H1 (cell line): ENCODE measurements around the gene REL. TPM values are rescaled to one million over a fixed set of nuclear protein-coding genes. Genes with fewer than 3 reads are reported as not detected.

Experiments
- EGR1 ChIP-seq: IDR thresholded peaks from 2 replicates; pipeline ENCODE4 v1.6.1; 2011; ENCODE audit warnings: low read depth, low read length, borderline replicate concordance
- NRF1 ChIP-seq: IDR thresholded peaks from 2 replicates; pipeline ENCODE4 v1.6.1; 2011; ENCODE audit warnings: mild to moderate bottlenecking, low read depth, low read length, improper control_type of control experiment
- PHF8 ChIP-seq: fragments of 200-600 bp; sonication (generic); conservative IDR thresholded peaks from 2 replicates; pipeline ENCODE4 v1.7.1; 2012; ENCODE audit warnings: low read depth, mild to moderate bottlenecking, inconsistent platforms, low read length, moderate library complexity
- SIX5 ChIP-seq: IDR thresholded peaks from 2 replicates; pipeline ENCODE4 v1.6.1; 2011; ENCODE audit warnings: mild to moderate bottlenecking, low read depth, low read length
- SP4 ChIP-seq: IDR thresholded peaks from 2 replicates; pipeline ENCODE4 v1.6.1; 2012; ENCODE audit warnings: low read length, inconsistent platforms
- SRF ChIP-seq: IDR thresholded peaks from 2 replicates; pipeline ENCODE4 v1.6.1; 2011; ENCODE audit warnings: mild to moderate bottlenecking, low read depth, low read length, moderate library complexity
- polyA plus RNA-seq, 7 experiments: library from polyadenylated mRNA; depleted of rRNA in 3 of 7; stranded (reverse) in 5 of 7; unstranded in 2 of 7; fragments of >200 nt in 5 of 7; fragments of 200-250 nt in 2 of 7; gene quantifications; 1 replicate in 5 of 7; 2 replicates in 1 of 7; 4 replicates in 1 of 7; pipeline versions ENCODE4 v1.2.1 to v1.2.3, GENCODE V29; 2011 to 2013; ENCODE audit warnings: missing spikeins in 2 of 7, mixed read lengths in 2 of 7
- total RNA-seq: library from RNA; stranded (reverse); fragmentation: NEBNext Ultra II Directional; extraction: Animal tissue kit (Norgen Biotek cat#: 25700); gene quantifications from 2 replicates; pipeline ENCODE4 v1.2.1, GENCODE V29; 2021
- TF ChIP-seq, protein P1 (sequence below): IDR thresholded peaks from 2 replicates; pipeline ENCODE4 v1.6.1; 2012; ENCODE audit warnings: low read length, inconsistent platforms
- TF ChIP-seq, protein P2 (sequence below): fragments of 300-600 bp; sonication (generic); IDR thresholded peaks from 2 replicates; pipeline ENCODE4 v1.7.1; 2012; ENCODE audit warnings: low read length, moderate library complexity, mild to moderate bottlenecking, inconsistent platforms; ENCODE audit not compliant: insufficient replicate concordance

REL gene
- total and polyA plus RNA-seq, 2 of the 8 experiments (the other 6 are each of a cell fraction or from before 2014, with no cell fraction given): 1.5 to 7.5 TPM

DNA sequence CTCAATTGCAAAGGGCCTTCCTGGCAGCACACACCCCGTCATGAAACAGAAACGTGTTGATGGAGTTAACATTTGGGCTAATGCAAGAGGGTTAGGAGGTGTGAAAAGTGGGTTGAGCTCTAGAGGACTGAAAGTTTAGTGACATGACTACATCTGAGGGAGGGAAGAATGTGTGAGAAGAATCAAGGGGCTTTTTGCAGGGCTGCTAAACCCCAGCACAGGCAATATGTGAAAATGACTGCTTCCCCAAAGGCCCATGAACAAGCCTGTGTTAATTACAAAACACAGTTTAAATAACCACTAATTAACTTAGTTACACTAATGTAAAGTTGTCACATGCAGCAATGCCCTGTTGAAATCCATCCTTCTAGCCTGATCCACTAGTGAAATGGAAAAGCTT, 72.8 kb downstream of the REL start (continued):
- TF ChIP-seq, protein P1, sequence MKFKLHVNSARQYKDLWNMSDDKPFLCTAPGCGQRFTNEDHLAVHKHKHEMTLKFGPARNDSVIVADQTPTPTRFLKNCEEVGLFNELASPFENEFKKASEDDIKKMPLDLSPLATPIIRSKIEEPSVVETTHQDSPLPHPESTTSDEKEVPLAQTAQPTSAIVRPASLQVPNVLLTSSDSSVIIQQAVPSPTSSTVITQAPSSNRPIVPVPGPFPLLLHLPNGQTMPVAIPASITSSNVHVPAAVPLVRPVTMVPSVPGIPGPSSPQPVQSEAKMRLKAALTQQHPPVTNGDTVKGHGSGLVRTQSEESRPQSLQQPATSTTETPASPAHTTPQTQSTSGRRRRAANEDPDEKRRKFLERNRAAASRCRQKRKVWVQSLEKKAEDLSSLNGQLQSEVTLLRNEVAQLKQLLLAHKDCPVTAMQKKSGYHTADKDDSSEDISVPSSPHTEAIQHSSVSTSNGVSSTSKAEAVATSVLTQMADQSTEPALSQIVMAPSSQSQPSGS: no peak
- TF ChIP-seq, protein P2, sequence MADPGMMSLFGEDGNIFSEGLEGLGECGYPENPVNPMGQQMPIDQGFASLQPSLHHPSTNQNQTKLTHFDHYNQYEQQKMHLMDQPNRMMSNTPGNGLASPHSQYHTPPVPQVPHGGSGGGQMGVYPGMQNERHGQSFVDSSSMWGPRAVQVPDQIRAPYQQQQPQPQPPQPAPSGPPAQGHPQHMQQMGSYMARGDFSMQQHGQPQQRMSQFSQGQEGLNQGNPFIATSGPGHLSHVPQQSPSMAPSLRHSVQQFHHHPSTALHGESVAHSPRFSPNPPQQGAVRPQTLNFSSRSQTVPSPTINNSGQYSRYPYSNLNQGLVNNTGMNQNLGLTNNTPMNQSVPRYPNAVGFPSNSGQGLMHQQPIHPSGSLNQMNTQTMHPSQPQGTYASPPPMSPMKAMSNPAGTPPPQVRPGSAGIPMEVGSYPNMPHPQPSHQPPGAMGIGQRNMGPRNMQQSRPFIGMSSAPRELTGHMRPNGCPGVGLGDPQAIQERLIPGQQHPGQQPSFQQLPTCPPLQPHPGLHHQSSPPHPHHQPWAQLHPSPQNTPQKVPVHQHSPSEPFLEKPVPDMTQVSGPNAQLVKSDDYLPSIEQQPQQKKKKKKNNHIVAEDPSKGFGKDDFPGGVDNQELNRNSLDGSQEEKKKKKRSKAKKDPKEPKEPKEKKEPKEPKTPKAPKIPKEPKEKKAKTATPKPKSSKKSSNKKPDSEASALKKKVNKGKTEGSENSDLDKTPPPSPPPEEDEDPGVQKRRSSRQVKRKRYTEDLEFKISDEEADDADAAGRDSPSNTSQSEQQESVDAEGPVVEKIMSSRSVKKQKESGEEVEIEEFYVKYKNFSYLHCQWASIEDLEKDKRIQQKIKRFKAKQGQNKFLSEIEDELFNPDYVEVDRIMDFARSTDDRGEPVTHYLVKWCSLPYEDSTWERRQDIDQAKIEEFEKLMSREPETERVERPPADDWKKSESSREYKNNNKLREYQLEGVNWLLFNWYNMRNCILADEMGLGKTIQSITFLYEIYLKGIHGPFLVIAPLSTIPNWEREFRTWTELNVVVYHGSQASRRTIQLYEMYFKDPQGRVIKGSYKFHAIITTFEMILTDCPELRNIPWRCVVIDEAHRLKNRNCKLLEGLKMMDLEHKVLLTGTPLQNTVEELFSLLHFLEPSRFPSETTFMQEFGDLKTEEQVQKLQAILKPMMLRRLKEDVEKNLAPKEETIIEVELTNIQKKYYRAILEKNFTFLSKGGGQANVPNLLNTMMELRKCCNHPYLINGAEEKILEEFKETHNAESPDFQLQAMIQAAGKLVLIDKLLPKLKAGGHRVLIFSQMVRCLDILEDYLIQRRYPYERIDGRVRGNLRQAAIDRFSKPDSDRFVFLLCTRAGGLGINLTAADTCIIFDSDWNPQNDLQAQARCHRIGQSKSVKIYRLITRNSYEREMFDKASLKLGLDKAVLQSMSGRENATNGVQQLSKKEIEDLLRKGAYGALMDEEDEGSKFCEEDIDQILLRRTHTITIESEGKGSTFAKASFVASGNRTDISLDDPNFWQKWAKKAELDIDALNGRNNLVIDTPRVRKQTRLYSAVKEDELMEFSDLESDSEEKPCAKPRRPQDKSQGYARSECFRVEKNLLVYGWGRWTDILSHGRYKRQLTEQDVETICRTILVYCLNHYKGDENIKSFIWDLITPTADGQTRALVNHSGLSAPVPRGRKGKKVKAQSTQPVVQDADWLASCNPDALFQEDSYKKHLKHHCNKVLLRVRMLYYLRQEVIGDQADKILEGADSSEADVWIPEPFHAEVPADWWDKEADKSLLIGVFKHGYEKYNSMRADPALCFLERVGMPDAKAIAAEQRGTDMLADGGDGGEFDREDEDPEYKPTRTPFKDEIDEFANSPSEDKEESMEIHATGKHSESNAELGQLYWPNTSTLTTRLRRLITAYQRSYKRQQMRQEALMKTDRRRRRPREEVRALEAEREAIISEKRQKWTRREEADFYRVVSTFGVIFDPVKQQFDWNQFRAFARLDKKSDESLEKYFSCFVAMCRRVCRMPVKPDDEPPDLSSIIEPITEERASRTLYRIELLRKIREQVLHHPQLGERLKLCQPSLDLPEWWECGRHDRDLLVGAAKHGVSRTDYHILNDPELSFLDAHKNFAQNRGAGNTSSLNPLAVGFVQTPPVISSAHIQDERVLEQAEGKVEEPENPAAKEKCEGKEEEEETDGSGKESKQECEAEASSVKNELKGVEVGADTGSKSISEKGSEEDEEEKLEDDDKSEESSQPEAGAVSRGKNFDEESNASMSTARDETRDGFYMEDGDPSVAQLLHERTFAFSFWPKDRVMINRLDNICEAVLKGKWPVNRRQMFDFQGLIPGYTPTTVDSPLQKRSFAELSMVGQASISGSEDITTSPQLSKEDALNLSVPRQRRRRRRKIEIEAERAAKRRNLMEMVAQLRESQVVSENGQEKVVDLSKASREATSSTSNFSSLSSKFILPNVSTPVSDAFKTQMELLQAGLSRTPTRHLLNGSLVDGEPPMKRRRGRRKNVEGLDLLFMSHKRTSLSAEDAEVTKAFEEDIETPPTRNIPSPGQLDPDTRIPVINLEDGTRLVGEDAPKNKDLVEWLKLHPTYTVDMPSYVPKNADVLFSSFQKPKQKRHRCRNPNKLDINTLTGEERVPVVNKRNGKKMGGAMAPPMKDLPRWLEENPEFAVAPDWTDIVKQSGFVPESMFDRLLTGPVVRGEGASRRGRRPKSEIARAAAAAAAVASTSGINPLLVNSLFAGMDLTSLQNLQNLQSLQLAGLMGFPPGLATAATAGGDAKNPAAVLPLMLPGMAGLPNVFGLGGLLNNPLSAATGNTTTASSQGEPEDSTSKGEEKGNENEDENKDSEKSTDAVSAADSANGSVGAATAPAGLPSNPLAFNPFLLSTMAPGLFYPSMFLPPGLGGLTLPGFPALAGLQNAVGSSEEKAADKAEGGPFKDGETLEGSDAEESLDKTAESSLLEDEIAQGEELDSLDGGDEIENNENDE: no peak
- TF ChIP-seq SRF (no peak), NRF1 (no peak), EGR1 (no peak), SP4 (no peak), SIX5 (no peak), PHF8 (no peak)
